Neural progenitor cell (in vitro differentiated cells): ENCODE results near the gene VSX1. TPM values are rescaled to one million over a fixed set of nuclear protein-coding genes. Genes with fewer than 3 reads are reported as not detected.

ENCODE experiments used
- DNase-seq: peaks from one replicate; pipeline ENCODE4 v3.0.0-alpha.2; 2016; ENCODE audit warnings: low spot score
- H2AFZ ChIP-seq: fragments of 200-600 bp; sonication (generic); replicated peaks from 2 replicates; pipeline ENCODE4 v1.6.1; 2016; ENCODE audit warnings: antibody characterized with exemption
- H3F3A ChIP-seq: fragments of 200-600 bp; sonication (generic); 2 replicates; pipeline ENCODE4 v1.6.1; 2016; ENCODE audit warnings: antibody characterized with exemption, low read depth
- H3K27ac ChIP-seq: fragments of 200-600 bp; sonication (generic); 2 replicates; pipeline ENCODE4 v1.5.1; 2016; ENCODE audit warnings: mild to moderate bottlenecking
- H3K27me3 ChIP-seq: fragments of 200-600 bp; sonication (generic); 2 replicates; pipeline ENCODE4 v1.6.1; 2016; ENCODE audit warnings: mild to moderate bottlenecking, moderate library complexity
- H3K36me3 ChIP-seq: fragments of 200-600 bp; sonication (generic); 2 replicates; pipeline ENCODE4 v1.5.1; 2016
- H3K4me1 ChIP-seq: fragments of 200-600 bp; sonication (generic); 2 replicates; pipeline ENCODE4 v1.6.1; 2016; ENCODE audit warnings: mixed run types
- H3K4me2 ChIP-seq: fragments of 200-600 bp; sonication (generic); 2 replicates; pipeline ENCODE4 v1.6.1; 2016
- H3K4me3 ChIP-seq: fragments of 200-600 bp; sonication (generic); 2 replicates; pipeline ENCODE4 v1.5.1; 2016
- H3K79me2 ChIP-seq: fragments of 200-600 bp; sonication (generic); 2 replicates; pipeline ENCODE4 v1.6.1; 2016; ENCODE audit warnings: low read depth
- H3K9ac ChIP-seq: fragments of 200-600 bp; sonication (generic); 2 replicates; pipeline ENCODE4 v1.6.1; 2016
- H3K9me3 ChIP-seq: fragments of 200-600 bp; sonication (generic); 2 replicates; pipeline ENCODE4 v1.5.1; 2016; ENCODE audit warnings: low read depth
- H4K20me1 ChIP-seq: fragments of 200-600 bp; sonication (generic); 2 replicates; pipeline ENCODE4 v1.6.1; 2016; ENCODE audit warnings: low read depth
- H3K27ac Mint-ChIP-seq: 3 replicates; pipeline ENCODE4 v1.8.0; 2021; ENCODE audit warnings: mixed read lengths
- H3K27me3 Mint-ChIP-seq: 2 replicates; pipeline ENCODE4 v1.8.0; 2022; ENCODE audit warnings: low read depth, mild to moderate bottlenecking, inconsistent platforms, moderate library complexity, mixed read lengths; ENCODE audit not compliant: insufficient read depth
- H3K36me3 Mint-ChIP-seq: 3 replicates; pipeline ENCODE4 v1.8.0; 2021; ENCODE audit warnings: mixed read lengths
- H3K4me1 Mint-ChIP-seq: 3 replicates; pipeline ENCODE4 v1.8.0; 2021; ENCODE audit warnings: mixed read lengths
- H3K4me3 Mint-ChIP-seq: 3 replicates; pipeline ENCODE4 v1.8.0; 2021; ENCODE audit warnings: mild to moderate bottlenecking, moderate library complexity, mixed read lengths
- H3K9me3 Mint-ChIP-seq: 3 replicates; pipeline ENCODE4 v1.8.0; 2020; ENCODE audit warnings: mixed read lengths
- CTCF ChIP-seq: fragments of 200-600 bp; sonication (generic); IDR thresholded peaks from 2 replicates; pipeline ENCODE4 v1.5.1; 2017; ENCODE audit warnings: antibody characterized with exemption, mild to moderate bottlenecking
- EZH2 ChIP-seq: fragments of 200-600 bp; sonication (generic); IDR thresholded peaks from 2 replicates; pipeline ENCODE4 v1.6.1; 2017; ENCODE audit warnings: antibody characterized with exemption, mild to moderate bottlenecking, moderate library complexity
- EZH2phosphoT487 ChIP-seq: fragments of 200-600 bp; sonication (generic); IDR thresholded peaks from 2 replicates; pipeline ENCODE4 v1.6.1; 2017; ENCODE audit warnings: antibody characterized with exemption
- total RNA-seq: library from RNA; depleted of rRNA; stranded (reverse); fragments of >200 nt; gene quantifications from 2 replicates; pipeline ENCODE4 v1.2.3, GENCODE V29; 2015; ENCODE audit warnings: low replicate concordance

Gene VSX1
- total RNA-seq, 1 donor from 2014 or later: not detected

- no peak overlapping the region for H3K27ac ChIP-seq
- H3F3A ChIP-seq: no peaks in the 10 kb centered on the region
- peaks cover 3% of the 10 kb centered on the region for H3K4me1 Mint-ChIP-seq
- H3K27me3 ChIP-seq: peaks cover 3% of the 10 kb centered on the region
- H3K9me3 Mint-ChIP-seq: peaks cover 9% of the 10 kb centered on the region
- no peak overlapping the region for H2AFZ ChIP-seq
- H3K36me3 Mint-ChIP-seq: no peaks in the 10 kb centered on the region
- peaks cover 10% of the 10 kb centered on the region for H3K4me1 ChIP-seq
- no peak overlapping the region for H3K4me2 ChIP-seq
- no peak overlapping the region for H3K9ac ChIP-seq
- no peaks in the 10 kb centered on the region for H3K79me2 ChIP-seq
- H3K36me3 ChIP-seq: no peaks in the 10 kb centered on the region
- peaks cover 8% of the 10 kb centered on the region for H3K27me3 Mint-ChIP-seq
- H3K9me3 ChIP-seq: no peaks in the 10 kb centered on the region
- no peak for TF ChIP-seq CTCF
- no peak for TF ChIP-seq EZH2phosphoT487
- TF ChIP-seq EZH2: no peak
- DNase-seq: no peak
- no peak overlapping the region for H3K4me3 Mint-ChIP-seq
- H4K20me1 ChIP-seq: no peaks in the 10 kb centered on the region
- no peak overlapping the region for H3K4me3 ChIP-seq
- H3K27ac Mint-ChIP-seq: no peak overlapping the region
Measured at GRCh38 chr20:25103526-25103925, 21.6 kb upstream of the VSX1 start.

GRCh38 chr20:25100914-25101313, 19.0 kb upstream of the VSX1 start:
- Mint-ChIP-seq H3K9me3 (peaks cover 6% of the 10 kb centered on the region), H3K27ac (no peak overlapping the region), H3K36me3 (no peaks in the 10 kb centered on the region), H3K27me3 (peaks cover 6% of the 10 kb centered on the region), H3K4me3 (no peak overlapping the region), H3K4me1 (peaks cover 3% of the 10 kb centered on the region)
- Histone ChIP-seq H3F3A (no peaks in the 10 kb centered on the region), H3K79me2 (no peaks in the 10 kb centered on the region), H3K9ac (no peak overlapping the region), H3K27ac (no peak overlapping the region), H2AFZ (no peak overlapping the region), H3K4me3 (no peak overlapping the region), H3K4me2 (peak overlapping the region; percentile 19), H3K27me3 (no peaks in the 10 kb centered on the region), H4K20me1 (no peaks in the 10 kb centered on the region), H3K4me1 (peaks cover 10% of the 10 kb centered on the region), H3K36me3 (no peaks in the 10 kb centered on the region), H3K9me3 (no peaks in the 10 kb centered on the region)
- DNase-seq: no peak
- no peak for TF ChIP-seq CTCF
- no peak for TF ChIP-seq EZH2
- TF ChIP-seq EZH2phosphoT487: no peak

- H3K36me3 ChIP-seq: no peaks in the 10 kb centered on the region
- H3K4me1 ChIP-seq: peaks cover 10% of the 10 kb centered on the region
- H3K36me3 Mint-ChIP-seq: no peaks in the 10 kb centered on the region
- H3K4me3 Mint-ChIP-seq: no peak overlapping the region
- no peaks in the 10 kb centered on the region for H3F3A ChIP-seq
- DNase-seq: no peak
- H3K9me3 Mint-ChIP-seq: peaks cover 6% of the 10 kb centered on the region
- no peak overlapping the region for H3K4me3 ChIP-seq
- H3K9me3 ChIP-seq: no peaks in the 10 kb centered on the region
- H3K79me2 ChIP-seq: no peaks in the 10 kb centered on the region
- no peak overlapping the region for H3K27ac ChIP-seq
- H3K4me2 ChIP-seq: no peak overlapping the region
- H4K20me1 ChIP-seq: no peaks in the 10 kb centered on the region
- no peak overlapping the region for H3K9ac ChIP-seq
- H2AFZ ChIP-seq: no peak overlapping the region
- H3K27ac Mint-ChIP-seq: no peak overlapping the region
- no peaks in the 10 kb centered on the region for H3K27me3 ChIP-seq
- no peak for TF ChIP-seq CTCF
- no peak for TF ChIP-seq EZH2
- no peak for TF ChIP-seq EZH2phosphoT487
- peaks cover 3% of the 10 kb centered on the region for H3K4me1 Mint-ChIP-seq
- peaks cover 3% of the 10 kb centered on the region for H3K27me3 Mint-ChIP-seq
Measured at GRCh38 chr20:25099601-25100140, 17.7 kb upstream of the VSX1 start.
